SKM-1 treated with dmso at 0.1 percent for 144 hours (cell line): ENCODE data around the gene TMC4.

Experiments used
- DNase-seq: peaks from one replicate; lab custom pipeline; 2025; ENCODE audit not compliant: unreplicated experiment; lab: John Stamatoyannopoulos, UW

Gene TMC4

DNA sequence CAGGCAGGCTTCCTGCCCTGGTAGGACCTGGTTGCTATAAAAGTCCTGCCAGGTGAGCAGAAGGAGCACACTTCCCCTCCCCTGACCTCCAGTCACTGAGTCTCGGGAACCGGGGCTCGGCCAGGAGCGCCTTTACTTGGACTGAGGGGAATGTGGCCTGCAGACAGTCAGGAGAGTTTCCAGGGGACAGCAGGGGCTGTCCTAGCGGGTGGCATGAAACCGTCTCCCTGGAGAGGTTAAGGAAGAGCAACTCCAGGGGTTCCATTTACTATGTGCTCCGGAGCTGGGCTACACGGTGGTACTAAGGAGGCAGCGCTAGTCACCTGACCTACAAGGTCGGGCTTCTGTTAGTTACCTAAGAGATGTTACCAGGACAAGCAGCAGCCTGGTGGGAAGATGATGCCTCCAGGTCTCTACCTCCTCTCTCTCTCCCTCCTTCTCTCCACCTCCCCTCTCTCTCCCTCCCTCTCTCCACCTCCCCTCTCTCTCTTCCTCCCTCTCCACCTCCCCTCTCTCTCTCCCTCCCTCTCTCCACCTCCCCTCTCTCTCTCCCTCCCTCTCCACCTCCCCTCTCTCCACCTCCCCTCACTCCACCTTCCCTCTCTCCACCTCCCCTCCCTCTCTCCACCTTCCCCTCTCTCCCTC is 39.5 kb downstream of the TMC4 start:
- no peak for DNase-seq

- DNase-seq = no peak
These were observed 43.4 kb downstream of the TMC4 start for GRCh38 chr19:54129617-54129996.

DNA sequence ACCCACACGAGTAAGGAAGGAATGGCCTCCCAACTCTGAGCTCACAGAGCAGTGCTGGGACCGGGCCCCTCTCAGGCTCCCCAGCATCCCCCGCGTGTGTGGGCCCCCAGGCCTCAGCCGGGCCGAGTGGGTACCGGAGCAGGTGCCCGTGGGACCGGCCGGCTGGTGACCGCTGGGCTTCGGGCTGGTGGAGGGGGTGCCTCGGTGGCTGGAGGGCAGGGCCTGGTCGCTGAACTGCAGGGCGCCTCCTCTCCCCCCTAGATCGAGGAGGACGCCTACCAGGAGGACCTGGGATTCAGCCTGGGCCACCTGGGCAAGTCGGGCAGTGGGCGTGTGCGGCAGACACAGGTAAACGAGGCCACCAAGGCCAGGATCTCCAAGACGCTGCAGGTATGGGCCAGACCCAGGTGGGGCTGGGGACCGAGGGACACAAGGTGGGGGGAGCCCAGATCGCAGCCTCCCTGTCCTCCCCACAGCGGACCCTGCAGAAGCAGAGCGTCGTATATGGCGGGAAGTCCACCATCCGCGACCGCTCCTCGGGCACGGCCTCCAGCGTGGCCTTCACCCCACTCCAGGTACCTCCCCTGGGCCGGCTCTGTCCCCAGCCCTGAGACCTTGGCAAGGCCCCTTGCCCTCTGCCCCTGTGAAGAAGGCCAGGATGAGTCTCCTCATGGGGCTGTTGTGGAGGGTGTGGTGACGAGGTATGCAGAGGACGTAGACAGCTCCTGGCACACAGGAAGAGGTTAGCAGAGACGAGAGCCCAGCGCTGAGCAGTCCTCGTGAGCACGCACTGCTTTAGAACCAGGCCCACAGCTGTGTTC is 44.0 kb downstream of the TMC4 start:
- no peak for DNase-seq

DNA sequence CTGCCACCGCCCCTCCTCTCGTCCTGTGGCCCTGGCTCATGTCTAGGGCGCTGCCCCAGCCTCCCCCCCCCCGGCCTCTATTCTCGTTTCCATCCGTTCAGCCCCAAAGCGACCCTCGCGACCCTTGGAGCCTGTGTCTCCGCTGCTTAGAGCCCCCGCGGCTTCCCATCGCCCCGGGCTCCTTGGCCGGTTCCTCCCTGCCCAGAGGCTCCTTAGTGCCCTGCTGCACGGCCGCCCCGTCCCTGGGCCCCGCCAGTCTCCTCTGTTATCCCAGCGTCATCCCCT is 44.6 kb downstream of the TMC4 start:
- DNase-seq = no peak

DNA sequence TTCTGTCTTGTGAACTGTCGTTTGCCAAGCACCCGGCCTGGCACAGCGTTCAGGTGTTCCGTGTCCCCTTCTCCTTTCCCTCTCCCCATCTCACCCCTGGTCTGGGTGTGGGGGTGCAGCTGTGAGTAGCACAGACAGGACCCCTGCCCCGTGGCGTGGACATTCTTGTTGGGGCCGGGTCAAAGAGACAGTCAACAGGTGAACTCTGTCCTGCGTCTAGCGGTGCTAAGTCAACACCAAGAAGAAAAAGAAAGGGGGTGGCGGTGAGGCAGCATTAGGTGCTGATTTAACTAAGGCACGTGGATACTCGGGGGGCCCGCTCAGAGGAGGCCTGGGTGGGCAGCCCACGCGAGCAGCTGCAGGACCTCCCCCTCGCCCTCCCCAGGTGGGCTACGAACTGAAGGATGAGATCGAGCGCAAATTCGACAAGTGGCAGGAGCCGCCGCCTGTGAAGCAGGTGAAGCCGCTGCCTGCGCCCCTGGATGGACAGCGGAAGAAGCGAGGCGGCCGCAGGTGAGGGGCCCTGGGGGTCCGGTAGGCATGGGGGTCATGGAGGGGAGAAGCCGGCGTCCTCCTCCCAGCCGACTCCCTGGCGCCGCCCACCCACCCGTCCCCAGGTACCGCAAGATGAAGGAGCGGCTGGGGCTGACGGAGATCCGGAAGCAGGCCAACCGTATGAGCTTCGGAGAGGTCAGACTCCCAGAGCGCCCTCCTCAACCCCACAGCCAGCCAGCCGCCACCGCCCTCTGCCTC is 45.1 kb downstream of the TMC4 start:
- DNase-seq = no peak

- DNase-seq = no peak
These were observed 47.2 kb downstream of the TMC4 start for GRCh38 chr19:54125713-54126112.

- no peak for DNase-seq
These were observed 48.6 kb downstream of the TMC4 start for GRCh38 chr19:54124393-54124792.

DNA sequence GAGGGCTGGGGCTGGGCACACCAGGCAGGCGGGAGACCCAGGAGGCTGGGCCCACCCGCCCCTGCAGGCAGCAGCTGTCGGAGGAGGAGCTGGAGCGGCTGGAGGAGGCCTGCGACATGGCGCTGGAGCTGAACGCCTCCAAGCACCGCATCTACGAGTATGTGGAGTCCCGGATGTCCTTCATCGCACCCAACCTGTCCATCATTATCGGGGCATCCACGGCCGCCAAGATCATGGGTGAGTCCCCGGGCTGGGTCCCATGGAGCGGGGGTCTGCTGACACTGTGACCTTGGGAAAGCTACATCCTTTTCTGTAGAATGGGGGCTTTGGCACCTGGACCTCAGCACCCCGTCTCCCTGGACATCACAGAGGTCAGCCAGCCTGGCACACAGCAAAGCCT is 49.3 kb downstream of the TMC4 start:
- DNase-seq = no peak

DNA sequence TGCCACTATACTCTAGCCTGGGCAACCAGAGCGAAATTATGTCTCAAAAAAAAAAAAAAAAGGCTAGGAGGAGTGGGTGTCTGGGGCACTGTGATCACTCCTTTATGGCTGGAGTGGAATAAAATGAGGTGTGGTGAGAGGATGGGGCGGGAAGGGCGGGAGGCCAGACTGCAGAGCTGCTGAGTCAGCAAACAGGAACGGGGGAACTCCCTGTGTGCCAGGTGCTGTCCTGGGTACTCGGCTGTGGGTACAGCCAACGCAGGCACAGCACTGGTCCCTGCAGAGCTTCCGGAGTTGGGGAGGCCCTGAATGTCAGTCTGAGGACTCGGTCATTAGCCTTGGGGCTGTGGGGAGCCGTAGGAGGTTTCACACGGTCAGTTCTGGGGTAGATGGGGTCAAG is 51.7 kb downstream of the TMC4 start:
- DNase-seq = no peak

DNA sequence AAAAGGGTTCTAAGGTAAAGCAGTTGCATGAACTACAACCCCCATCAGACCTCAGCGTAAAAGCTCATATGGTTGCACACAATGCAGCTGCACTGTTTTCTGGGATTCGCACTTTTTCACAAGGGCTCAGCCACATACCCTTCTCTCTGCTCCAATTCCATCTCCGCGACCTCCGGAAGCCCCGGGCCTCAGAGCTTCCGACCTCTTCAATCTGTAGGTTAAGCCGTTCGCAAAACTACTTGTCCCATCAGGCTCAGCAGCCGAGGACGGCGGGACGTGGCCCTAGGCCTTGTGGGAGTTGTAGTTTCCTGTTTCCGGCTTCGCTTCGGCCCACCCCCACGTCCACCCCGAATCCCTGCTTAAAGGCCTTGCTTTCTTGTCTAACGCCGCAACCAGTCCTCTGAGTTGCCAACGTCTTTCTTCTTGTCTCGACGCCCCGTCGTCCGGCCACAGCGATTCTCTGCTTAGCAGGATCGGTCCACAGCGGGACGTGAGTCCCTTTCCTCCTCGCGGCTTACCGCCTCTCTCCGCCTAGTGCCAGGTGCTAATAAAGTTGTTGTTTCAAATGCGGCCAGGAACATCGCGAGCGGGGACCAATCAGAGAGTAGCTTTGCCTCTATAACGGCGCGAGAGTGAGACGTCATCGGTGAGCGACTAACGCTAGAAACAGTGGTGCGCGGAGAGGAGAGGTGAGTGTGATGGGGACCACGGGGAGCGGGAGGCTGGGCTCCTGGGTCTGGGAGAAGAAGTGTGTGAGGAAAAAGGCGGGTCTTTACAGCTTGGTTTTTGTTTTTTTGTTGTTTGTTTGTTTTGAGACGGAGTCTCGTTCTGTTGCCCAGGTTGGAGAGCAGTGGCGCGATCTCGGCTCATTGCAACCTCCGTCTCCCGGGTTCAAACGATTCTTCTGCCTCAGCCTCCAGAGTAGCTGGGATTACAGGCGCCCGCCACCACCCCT is 57.6 kb downstream of the TMC4 start, which contains the start of the genes PRPF31 and TFPT:
PRPF31 (plus strand) TSS at position 646 of the 955 bp plus-strand sequence. CDS start 2,525 bp downstream, outside the sequence.
TFPT (minus strand) TSS at position 549 of the 955 bp plus-strand sequence; CDS start at position 161, 388 bp downstream.
- DNase-seq = peak; percentile 81

DNA sequence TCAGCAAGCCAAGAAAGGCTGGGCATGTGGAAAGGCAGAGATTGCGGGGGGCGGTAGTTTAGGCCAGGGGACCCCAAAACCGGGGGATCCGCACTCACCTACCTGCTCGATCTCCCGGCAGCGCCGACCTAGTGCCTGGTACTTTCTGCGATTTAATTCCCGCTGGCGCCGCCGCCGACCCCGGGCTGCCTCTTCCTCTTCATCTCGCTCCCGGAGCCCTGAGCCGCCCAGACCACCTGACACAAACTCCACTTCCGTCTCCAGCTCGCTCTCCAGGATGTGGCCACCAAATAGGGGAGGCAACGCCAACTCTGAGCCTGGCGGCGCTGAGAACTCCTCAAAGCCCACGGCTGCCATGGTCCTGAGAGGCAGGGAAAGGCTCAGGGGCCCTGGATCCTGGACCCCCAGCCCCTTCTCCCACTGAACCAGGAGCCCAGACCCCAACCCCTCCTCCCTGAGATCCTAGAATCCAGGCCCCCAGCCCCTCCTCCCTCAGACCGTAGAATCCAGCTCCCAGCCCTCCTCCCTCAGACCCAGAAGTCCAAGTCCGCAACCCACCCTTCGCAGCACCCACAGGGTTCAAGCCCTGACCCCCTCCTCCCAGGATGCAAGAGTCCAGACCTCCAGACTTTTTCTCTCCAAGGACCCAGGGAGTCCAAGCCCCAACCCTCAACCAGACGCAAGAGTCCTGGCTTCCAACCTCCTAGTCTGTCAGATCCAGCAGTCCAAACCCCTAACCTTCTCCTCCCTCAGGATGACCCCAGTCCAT is 58.4 kb downstream of the TMC4 start:
- no peak for DNase-seq
